ENCODE measurements around the gene FGGY. TPM values are rescaled to one million over a fixed set of nuclear protein-coding genes. Genes with fewer than 3 reads are reported as not detected.

The FGGY gene
- total RNA-seq, 1 donor from 2014 or later = 18.2 TPM

DNA sequence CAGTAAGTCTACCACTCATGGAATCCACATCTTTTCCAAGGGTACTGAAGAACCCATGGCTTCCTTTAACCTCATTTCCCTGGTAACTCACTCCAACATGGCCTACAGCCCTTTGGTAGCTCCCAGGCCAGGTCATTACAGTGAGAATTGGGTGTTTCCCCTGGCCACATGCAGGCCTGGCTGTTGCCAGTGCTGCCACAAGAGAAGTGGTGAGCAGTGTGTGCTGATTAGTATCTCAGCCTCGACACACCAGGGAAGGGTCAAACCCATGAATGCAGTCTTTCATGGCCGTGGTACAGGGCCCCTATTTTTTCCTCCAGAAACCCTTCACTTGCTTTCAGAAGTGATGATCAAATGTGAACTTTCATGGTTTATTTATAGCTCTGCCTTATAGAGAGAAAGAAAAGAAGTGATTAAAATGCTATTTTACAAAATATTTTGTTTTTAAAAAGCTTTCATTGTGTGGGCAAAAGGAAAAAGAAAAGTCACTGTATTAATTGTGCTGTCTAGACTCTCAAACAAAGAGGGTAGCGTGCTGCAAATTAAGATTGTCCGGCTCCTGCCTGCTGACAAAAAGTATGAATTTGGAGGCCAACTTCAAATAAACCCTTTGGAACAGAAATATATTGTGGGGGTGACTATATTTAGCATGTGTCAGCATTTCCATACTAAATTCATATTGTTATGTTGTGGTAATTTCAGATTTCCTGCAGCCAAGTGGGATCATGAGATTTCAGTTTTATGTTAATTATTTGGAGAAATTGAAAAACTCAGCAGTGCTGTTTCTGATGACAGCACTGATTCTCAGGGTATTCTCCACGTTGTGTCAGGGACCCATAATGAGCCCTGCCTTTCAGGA, 455.9 kb downstream of the FGGY start:
- no peak overlapping the region for H3K4me3 Mint-ChIP-seq (ENCODE audit: low read depth)

DNA sequence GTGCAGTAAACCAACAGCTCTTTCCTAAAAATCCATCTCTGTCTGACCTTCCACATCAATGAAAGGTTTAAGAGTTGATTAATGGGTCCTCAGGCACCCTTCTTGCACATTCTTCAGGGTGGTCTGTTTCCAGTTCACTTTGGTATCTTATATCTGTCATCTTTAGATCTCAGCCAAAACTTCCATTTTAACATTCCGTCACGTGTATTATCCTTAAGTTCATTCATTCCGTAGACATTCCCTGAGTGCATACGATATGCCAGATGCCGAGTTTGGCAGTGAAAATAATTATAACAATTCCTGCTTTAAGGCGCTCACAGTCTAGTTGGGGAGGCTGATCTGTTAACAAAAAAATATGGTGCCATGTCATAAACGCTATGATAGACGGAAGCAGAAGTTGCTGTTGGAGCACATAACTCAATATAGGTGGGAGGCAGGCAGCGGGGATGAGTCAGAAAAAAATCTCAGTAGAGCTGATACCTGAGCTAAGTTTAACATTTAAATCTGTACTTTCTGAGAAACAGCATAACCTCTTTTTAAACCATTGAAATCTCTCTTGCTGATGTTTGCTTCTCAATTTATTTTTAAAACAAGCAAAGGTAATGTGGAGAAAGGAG, 458.3 kb downstream of the FGGY start:
- DNase-seq (ENCODE audit: low spot score, unreplicated experiment) = no peak
- Mint-ChIP-seq H3K4me3 (ENCODE audit: low read depth) (no peak overlapping the region), H3K27ac (no peak overlapping the region), H3K9me3 (ENCODE audit: low read depth) (no peaks in the 10 kb centered on the region), H3K27me3 (peaks cover 10% of the 10 kb centered on the region), H3K36me3 (ENCODE audit: insufficient read depth) (no peaks in the 10 kb centered on the region), H3K4me1 (ENCODE audit: low read depth) (peaks cover 5% of the 10 kb centered on the region)
- TF ChIP-seq, protein P1, sequence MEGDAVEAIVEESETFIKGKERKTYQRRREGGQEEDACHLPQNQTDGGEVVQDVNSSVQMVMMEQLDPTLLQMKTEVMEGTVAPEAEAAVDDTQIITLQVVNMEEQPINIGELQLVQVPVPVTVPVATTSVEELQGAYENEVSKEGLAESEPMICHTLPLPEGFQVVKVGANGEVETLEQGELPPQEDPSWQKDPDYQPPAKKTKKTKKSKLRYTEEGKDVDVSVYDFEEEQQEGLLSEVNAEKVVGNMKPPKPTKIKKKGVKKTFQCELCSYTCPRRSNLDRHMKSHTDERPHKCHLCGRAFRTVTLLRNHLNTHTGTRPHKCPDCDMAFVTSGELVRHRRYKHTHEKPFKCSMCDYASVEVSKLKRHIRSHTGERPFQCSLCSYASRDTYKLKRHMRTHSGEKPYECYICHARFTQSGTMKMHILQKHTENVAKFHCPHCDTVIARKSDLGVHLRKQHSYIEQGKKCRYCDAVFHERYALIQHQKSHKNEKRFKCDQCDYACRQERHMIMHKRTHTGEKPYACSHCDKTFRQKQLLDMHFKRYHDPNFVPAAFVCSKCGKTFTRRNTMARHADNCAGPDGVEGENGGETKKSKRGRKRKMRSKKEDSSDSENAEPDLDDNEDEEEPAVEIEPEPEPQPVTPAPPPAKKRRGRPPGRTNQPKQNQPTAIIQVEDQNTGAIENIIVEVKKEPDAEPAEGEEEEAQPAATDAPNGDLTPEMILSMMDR (IDR thresholded peaks at IDR 0.05; ENCODE audit: unreplicated experiment) = no peak

More for the DNA sequence above, 455.9 kb downstream of the FGGY start:
- DNase-seq (ENCODE audit: low spot score, unreplicated experiment) = no peak
- Mint-ChIP-seq H3K27me3 (peaks cover 3% of the 10 kb centered on the region), H3K36me3 (ENCODE audit: insufficient read depth) (no peaks in the 10 kb centered on the region), H3K9me3 (ENCODE audit: low read depth) (no peaks in the 10 kb centered on the region), H3K4me1 (ENCODE audit: low read depth) (peaks cover 7% of the 10 kb centered on the region), H3K27ac (no peak overlapping the region)
- TF ChIP-seq, protein P1 (IDR thresholded peaks at IDR 0.05; ENCODE audit: unreplicated experiment) = no peak

DNA sequence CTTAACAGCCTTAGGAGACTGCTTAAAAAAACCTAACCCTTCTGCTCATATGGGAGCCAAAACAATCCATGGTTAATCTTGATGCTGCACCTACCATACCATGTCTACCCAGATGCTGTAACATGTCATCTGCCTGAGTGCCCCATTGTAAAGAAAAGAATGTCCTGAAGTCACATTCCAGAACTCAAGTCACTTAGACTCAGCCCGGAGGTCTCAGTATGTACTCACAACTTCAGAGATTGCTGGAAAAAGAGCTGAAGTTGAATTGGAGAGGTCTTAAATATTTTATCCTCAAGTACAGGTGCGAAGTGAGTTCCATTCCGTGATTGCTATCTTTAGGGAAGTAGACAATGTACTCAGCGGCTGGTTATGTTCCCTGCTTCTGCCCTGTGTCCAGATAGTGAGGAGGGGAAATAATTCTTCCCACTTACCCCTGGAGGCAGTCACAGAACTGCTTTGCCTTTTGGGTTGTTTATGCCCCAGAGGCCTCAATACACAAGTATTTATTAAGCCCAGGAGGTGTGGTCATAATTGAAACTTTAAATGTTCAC, 460.4 kb downstream of the FGGY start:
- H3K36me3 Mint-ChIP-seq (ENCODE audit: insufficient read depth) = no peaks in the 10 kb centered on the region
- H3K27ac Mint-ChIP-seq = no peak overlapping the region
- TF ChIP-seq, protein P1 (IDR thresholded peaks at IDR 0.05; ENCODE audit: unreplicated experiment) = no peak
- H3K4me3 Mint-ChIP-seq (ENCODE audit: low read depth) = no peak overlapping the region
- no peak for DNase-seq (ENCODE audit: low spot score, unreplicated experiment)
- H3K4me1 Mint-ChIP-seq (ENCODE audit: low read depth) = peaks cover 3% of the 10 kb centered on the region
- peaks cover 10% of the 10 kb centered on the region for H3K27me3 Mint-ChIP-seq
- H3K9me3 Mint-ChIP-seq (ENCODE audit: low read depth) = no peaks in the 10 kb centered on the region

DNA sequence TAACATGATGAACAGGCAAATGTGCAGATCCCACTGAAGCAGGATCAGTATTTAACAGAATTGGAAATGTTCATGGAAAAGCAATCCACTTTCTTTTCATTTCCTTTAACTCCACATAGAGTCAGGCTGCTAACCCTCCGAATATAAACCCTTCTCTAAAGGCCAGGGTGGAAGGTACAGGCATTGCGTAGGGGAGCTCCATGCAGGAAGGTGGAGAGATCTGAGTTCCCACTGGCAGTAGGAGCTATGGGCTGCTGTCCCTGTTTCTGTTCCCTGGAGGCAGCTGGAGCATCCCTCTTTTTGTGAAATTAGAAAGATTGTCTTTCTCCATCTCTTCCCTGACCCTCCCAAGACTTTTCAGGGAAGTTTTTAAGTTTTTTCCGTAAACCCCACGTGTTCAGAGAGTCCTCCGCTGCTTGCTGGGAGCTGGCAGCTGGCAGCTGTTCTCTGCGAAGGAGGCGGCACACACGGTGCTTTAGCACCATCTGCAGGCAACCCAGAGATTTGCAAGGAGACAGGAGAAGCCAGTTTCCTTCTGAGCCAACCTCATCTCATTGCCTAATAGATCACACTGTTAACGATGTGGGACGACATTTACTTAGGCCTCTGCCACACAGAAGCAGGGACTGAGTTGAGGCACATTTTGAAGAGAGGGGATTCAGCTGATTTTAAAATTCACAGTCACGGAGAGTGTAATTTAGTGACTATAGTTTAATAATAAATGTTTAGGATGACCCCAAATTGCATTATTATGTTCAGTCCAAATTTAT, 462.4 kb downstream of the FGGY start:
- DNase-seq (ENCODE audit: low spot score, unreplicated experiment) = peak; percentile 58
- H3K4me3 Mint-ChIP-seq (ENCODE audit: low read depth) = peak overlapping the region; percentile 9
- H3K4me1 Mint-ChIP-seq (ENCODE audit: low read depth) = peaks cover 3% of the 10 kb centered on the region
- TF ChIP-seq, protein P1 (IDR thresholded peaks at IDR 0.05; ENCODE audit: unreplicated experiment) = peak; percentile 96
- H3K9me3 Mint-ChIP-seq (ENCODE audit: low read depth) = no peaks in the 10 kb centered on the region
- H3K27ac Mint-ChIP-seq = no peak overlapping the region
- no peaks in the 10 kb centered on the region for H3K36me3 Mint-ChIP-seq (ENCODE audit: insufficient read depth)
- peaks cover 10% of the 10 kb centered on the region for H3K27me3 Mint-ChIP-seq

DNA sequence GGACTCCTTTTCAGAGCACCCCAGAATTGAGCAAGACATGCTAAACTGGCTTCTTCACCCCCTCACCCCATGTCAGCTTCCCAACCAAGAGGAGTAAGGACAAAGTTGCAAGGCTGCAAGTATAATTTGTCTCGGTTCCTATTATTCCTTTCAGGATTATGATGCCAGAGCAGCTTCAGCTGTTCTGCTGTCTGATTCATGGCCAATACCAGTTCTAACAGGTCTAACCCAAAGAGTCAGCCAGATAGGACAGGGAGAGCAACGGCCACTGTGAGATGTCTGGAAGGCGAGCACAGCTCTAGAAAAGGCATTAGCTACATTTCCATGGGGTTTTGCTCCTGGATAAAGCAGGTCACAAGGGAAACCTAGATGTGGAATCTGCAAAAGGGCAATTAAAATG, 464.5 kb downstream of the FGGY start:
- H3K4me3 Mint-ChIP-seq (ENCODE audit: low read depth) = no peak overlapping the region
- TF ChIP-seq, protein P1 (IDR thresholded peaks at IDR 0.05; ENCODE audit: unreplicated experiment) = no peak
- no peak for DNase-seq (ENCODE audit: low spot score, unreplicated experiment)
- no peak overlapping the region for H3K27ac Mint-ChIP-seq
- H3K27me3 Mint-ChIP-seq = peaks cover 7% of the 10 kb centered on the region
- H3K9me3 Mint-ChIP-seq (ENCODE audit: low read depth) = no peaks in the 10 kb centered on the region
- H3K36me3 Mint-ChIP-seq (ENCODE audit: insufficient read depth) = no peaks in the 10 kb centered on the region
- peaks cover 2% of the 10 kb centered on the region for H3K4me1 Mint-ChIP-seq (ENCODE audit: low read depth)
